Stimulated activated naive CD4-positive, alpha-beta T cell treated with Interleukin-2 at 50 U/mL for 16 hours (primary cell): ENCODE data around the gene TPP1.

Experiments used
- DNase-seq: peaks from one replicate; lab custom pipeline; 2025; lab: John Stamatoyannopoulos, UW

The TPP1 gene

DNA sequence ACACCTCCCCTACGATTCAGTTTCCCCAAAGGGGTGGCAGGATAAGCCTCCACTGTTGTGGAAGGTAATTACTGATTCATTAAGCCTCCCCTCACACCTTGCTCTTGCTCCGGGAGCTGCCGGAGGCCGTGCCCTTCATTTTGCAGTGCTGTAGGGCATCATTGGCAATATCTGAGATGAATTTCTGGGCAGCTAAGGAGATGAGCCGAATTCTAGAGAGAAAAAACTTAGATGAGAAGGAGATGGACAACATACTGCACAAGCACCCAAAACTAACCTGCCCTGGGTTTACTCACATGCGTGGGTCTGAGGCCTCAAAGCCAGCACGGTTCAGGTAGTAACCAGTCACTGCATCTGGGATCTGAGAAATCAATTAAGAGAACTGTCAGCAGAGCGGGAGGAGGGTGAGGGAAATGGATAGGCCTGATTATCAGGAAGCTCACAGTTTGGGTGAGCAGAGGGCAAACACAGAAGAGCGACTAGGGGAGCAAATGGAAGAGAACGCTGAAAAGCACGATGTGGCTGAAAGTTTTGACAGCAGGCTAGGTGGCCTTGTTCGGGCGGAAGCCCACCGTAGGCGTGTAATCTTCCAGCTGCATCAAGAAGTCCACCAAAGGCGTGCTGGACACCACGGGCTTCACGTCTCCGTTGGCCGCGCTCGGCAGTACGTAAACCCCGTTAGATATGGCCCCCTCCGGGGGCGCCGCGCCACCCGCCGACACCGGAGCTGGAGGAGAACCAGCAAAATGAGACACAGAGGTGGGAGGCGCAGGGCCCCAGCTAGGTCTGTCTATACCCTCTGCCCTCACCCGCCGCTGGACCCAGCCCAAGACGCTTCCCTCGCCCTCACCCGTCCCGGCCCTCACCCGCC is 7.9 kb downstream of the TPP1 start:
- no peak for DNase-seq

DNA sequence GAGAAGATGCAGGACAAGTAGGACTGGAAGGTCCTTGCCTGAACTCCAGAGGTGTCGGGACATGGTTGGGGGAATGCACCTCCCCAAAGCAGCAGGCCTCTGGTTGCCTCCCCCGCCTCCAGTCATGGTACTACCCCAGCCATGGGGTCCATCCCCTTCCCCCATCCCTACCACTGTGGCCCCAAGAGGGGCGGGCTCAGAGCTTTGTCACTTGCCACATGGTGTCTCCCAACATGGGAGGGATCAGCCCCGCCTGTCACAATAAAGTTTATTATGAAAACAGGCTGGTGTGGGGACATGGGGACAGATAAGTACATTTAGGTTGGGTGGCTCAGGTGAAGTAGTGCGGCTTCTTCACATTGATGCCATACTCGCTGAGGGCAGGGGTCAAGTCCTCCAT is 8.6 kb downstream of the TPP1 start:
- DNase-seq, result no peak

DNA sequence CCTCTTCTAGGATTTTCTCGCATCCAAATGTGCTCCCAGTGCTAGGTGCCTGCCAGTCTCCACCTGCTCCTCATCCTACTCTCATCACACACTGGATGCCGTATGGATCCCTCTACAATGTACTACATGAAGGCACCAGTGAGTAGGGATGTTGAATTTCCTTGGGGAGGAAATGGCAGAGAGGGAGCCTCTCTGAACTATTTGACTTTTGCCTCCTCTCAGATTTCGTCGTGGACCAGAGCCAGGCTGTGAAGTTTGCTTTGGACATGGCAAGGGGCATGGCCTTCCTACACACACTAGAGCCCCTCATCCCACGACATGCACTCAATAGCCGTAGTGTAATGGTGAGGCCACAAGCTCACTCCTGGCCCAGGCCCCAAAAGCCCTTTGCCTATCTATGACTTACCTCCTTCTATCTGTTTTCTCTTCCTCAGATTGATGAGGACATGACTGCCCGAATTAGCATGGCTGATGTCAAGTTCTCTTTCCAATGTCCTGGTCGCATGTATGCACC is 9.7 kb downstream of the TPP1 start:
- no peak for DNase-seq

DNA sequence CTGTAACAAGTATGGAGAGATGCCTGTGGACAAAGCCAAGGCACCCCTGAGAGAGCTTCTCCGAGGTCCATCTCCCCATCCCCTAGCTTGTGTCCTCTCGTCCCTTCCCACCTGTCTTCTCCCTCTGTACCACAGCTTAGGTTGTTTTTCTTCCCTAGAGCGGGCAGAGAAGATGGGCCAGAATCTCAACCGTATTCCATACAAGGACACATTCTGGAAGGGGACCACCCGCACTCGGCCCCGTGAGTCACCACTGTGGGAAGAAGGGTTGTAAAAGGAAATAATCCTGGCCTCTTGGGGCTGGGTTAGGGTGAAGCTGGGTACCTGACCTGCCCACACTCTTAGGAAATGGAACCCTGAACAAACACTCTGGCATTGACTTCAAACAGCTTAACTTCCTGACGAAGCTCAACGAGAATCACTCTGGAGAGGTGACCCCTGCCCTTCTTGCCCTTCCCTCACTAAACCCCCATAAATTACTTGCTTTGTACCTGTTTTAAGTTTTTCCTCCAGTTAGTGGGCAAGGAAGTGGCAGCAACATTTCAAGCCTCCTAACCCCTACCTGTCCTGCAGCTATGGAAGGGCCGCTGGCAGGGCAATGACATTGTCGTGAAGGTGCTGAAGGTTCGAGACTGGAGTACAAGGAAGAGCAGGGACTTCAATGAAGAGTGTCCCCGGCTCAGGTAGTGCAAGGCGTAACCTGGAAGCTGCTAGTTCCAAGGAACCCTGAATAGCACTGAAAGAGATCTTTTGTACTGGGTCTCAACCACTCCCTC is 10.3 kb downstream of the TPP1 start:
- DNase-seq, result no peak

DNA sequence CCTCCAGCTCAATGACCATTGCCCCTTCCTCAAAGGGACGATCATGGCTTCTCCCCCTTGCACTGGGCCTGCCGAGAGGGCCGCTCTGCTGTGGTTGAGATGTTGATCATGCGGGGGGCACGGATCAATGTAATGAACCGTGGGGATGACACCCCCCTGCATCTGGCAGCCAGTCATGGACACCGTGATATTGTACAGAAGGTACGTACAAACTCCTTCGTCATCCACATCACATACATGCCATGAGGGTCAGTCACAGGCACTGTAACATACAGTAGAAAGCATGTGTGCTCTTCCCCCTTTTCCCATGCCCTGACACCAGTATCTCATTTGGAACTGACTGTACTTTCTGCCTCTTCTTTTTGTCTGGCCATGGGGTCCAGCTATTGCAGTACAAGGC is 11.2 kb downstream of the TPP1 start:
- no peak for DNase-seq

DNA sequence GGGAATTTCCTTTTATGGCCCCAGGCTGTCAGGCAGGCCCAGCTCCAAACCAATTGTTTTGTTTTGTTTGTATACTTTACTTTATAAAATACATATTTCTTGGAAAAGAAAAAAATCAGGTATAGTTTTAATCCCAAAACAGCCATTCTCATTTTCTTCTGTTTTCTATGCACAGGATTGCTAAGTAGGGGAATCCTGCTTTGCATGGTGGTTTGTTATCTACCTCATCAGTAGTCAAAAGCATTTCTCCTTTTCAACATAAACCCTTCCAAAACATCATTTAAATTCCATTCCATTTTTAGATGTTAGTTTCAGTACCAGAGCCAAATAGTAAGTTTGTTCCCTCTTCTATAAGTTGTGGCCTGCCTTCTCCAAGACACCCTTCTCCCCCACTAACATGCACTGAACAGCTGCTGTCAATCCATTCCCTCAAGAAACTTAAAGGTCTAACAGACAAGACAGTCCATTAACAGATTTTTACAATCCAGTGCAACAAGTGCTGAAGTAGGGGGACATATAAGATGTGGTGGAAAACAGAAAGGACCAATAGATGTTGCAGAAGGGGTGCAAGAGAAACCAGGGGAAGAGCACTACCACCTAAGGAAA is 11.9 kb downstream of the TPP1 start:
- DNase-seq, result no peak

DNA sequence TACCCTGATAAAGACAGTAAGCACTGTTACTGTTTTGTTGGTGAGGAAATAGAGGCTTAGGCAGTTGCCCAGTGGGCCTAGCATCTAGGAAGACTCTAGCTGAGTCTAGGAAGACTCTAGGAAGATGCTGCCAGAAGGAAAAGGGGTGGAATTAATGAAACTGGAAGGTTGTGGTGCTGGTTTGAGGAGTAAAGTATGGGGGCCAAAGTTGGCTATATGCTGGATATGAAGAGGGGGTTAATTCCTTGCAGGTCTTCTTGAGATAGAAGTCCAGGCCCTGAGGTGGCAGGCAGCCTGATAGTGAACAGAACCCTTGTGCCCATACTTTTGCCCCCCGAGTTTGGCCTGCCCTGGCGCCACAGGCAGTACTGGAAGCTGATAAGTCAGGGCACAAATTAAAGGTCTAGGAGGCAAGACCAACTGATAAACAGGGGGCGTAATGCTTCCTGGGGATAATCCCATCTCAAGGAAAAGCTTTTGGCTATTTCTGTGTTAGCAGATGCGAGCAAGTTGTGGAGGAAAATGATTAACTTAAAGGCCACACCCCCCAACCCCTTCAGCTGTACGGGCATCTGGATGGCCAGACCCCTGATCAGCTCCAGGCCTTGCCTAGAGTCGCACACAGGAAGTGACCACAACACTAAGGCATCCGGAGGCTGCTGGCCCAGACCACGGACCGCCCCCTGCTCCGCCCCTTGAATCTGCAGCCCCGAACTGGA is 12.6 kb downstream of the TPP1 start:
- DNase-seq, result peak; percentile 11

DNA sequence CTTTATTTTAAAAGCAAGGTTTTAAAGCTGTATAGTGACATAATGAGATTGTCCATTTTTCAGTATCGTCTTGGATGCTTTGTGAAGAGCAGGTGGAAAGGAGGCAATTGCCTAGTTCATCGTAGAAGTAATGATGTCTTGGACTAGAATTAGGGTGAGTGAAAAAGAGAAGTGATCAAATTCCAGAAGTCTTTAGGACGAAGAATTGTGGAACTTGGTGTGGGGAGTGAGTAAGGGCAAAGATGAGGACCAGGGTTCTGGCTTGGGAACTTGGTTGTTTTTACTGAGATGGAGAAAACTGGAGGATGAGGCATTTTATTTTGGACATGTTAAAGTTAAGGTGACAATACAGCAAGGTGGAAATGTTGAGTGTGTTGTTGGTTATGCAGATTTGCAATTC is 14.4 kb downstream of the TPP1 start:
- DNase-seq, result no peak

DNA sequence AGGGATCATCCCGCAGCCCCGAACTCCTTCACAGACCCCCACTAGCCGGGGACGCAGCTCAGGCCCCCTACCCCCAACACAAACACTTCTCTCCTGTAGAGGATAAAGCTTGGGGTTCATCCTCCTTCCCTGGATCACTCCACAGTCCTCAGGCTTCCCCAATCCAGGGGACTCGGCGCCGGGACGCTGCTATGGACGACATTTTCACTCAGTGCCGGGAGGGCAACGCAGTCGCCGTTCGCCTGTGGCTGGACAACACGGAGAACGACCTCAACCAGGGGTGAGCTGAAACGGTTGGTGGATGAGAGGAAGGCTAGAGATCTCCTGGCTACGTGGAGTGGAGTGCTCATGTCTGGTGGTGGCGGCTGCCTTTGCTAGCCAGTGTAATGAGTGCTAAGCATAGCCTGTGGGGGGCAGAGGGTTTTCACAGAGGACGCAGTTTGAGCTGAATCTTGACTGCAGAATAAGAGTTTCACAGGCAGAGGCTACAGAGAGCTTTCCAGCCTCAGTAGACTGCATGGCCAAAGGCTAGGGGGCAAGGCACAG is 15.1 kb downstream of the TPP1 start:
- DNase-seq, result peak; percentile 42

DNA sequence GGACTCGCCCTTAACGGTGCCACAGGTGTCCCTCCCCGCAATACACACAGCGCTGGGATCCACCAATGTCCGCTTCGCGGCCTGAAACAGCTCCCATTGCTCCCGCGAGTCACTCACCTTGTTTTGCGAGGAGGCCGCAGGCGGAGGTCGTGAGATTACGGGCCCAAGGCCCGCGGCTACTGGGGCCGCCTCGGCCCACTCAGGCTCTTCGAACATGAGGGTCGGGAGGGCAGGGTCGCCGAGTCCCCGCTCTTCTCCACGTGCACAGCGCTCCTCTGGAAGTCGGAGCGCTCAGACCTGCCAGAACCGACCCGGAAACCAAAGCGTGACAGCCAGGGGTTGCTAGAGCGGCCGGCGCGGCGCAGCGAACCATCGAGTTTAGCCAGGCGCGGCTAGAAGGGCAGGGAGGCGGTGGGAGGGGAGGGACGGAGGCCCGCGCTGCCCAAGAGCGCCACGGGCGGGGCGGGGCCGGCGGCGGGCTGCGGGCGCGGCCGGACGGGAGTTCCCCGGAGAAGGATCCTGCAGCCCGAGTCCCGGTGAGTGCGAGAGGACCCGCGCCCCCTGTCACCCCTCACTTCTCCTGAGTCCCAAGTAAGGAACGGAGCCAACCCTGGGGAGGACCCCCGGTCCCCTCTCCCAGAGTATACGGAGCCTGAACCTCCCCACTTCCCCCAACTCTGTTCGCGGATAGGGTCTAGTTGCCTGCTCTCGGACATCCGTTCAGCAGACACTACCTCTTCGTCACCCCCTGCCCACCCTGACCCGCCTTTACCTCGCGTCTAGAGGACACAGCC is 15.7 kb downstream of the TPP1 start, which contains the start of the genes ILK and RRP8:
Gene ILK (plus strand): TSS at position 488 of the 794 bp plus-strand sequence. CDS start 498 bp downstream, outside the sequence.
Gene RRP8 (minus strand): TSS at position 330 of the 794 bp plus-strand sequence. CDS start 114 bp downstream, at position 216.
- DNase-seq, result peak; percentile 84

DNA sequence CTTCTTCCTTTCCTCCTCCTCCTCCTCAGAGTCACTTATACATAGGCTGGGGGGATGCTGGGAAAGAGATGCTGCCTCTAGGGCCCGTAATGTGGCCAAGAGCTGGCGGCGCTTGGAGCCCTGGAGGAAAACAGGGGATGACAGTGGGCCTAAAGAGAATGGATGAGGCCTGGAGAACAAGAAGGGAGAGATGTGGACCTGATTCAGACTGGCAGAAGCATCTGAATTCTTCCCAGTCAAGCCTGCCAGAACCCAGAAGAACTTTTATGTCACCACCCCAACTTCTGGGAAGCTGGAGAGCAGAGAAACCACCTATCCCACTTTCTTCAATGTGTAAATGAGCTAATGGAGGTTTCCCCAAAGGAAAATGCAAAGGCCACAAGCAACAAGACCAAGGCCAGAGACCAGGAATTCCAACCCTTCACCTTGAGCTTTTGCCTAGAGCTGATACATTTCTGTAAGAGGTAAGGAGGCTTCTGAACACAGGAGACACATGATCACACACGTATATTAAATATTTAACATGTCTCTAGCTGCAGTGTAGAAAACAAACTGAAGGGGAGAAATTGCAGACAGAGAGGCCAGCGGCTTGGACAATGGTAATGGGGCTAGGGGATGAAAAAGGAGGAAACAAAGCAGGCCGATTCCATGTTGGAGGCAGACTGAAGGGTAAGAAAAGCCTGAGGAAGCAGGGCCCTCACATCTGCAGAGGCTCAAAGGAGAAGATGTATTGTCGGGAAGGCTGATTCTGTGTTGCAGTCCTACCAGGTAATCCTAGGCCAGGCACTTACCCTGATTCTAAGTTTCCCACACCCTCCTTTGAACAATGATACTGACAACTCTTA is 16.9 kb downstream of the TPP1 start:
- no peak for DNase-seq

DNA sequence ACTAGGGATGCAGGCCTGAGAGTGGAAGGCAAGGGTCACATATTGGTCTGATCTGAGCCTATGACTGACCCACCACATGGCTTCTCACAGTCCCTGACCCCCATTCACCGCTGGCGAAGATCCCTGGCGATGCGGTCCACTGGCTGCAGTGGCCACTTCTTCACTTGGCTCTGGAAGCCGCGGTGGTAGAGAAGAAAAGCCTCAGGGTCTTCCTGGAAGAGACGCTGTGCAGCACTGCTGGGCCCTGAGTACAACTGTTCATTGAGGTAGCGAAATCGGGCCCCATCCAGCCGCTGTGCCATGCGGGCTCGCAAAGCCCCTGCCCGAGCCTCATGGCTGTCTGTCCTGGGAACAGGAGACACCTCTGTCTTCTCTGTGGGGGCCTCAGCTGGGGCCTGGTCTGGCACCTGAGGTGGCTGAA is 18.2 kb downstream of the TPP1 start:
- no peak for DNase-seq

DNA sequence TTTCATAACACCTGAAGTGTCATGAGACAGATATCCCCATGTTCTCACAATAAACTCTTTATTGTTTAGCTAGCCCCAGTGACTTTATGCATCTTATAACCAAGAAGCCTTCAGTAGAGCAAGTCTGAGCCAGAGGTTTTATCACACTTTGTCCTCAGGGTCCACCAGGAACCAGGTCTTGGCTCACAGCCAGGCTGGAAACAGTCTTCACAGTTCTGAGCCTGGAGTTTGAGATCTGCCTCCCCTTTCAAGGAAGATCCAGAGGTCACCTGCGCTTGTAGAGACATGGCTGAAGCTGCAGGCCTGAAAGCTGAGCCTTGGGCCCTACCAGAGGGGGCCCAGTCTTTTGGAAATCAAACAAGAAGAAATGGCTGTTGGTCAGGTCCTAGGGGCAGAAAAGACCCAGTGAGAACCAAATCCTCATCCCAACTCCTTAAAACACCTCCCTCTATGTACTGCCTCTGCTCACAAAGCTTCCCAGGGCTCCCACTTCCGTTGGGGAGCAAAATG is 19.3 kb downstream of the TPP1 start:
- no peak for DNase-seq

DNA sequence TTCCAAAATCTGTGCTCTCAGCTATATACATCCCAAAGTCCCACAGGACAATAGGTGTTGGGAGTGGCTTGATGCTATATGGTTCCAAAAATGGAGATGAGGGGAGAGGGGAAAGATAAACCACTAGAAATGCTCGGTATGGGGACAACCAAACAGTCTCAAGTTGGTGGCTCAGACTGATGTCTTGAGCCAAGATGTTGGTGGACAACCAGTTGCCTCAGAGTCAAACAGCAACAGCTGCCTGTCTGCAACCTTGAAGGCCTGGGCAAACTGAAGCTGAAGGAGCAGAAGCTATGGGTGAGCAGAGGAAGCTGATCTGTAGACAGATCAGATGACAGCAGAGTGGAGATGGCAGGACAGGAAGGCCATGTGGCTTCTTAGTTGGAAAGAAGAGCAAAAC is 19.8 kb downstream of the TPP1 start:
- no peak for DNase-seq

DNA sequence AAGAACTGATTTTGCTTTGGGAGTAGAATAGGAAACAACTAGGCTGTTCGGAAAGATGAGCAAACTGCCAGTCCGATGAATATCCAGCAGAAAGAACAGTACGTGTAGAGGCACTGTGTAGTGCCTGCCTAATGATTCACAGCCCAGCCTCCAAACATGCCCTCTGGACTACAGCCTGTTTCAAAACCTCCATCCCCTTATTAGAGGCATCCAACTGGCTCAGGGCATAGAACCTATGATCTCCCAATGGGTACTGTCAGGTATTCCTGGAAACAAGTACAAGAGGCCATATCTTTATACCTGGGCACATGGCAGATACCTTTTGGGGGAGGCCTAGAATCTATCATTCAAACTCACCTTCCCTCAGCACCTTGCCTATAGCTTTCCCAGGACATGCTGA is 20.7 kb downstream of the TPP1 start:
- DNase-seq, result no peak

DNA sequence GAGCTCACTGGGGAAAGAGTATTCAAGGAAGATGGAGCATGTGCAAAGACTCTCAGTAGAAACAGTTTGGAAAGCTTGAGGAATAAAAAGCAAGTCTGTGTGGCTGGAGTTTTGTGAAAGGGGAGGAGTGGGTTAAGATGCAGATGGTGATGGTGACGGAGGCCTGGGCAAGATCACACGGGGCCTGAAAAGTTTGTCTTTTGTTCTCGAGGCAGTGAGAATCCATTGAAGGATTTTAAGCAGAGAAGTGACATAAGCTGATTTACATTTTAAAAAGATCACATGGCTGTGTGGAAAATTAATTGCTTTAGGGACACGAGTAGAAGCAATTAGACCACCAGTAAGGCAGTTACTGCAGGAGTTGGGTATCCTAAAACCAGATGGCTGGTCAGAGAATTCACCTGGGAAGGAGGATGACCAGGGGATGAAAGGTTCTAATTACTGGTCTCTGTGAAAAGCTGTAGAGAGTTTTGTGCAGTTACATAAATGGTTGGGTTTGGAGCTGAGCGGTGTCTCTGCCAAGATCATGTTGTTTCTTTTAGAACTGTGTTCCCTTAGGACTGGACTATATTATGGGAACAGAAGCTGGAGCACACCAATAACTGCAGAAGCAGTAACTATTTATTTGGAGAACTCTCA is 22.9 kb downstream of the TPP1 start:
- no peak for DNase-seq

DNA sequence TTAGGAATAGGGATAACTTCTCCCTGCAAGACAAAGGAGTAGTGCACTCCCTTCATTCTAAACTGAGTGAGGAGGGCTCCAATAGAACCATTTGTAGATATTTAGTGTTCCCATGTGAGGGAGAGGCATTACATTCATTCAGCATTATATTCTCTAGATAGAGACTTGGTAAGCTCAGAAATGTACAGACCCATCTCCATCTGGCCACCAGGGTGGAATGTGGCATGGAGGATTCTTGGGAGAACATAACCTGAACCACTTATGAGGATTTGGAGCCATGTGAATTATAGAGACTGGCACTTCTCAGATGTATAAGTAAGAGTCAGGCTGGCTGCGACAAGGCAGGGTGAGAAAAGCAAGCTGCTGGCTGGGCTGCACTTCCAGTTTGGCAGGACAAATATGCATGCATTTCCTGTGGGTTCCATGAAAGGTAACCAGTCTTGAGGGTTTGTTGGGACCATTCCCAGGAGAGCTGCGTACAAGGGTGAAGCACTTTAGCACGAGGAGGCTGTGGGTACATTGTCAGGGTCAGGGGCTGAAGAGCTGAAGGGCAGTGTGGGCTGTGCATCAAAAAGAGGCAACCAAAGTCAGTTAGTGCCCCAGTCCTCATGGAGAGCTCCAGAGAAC is 25.0 kb downstream of the TPP1 start:
- no peak for DNase-seq

DNA sequence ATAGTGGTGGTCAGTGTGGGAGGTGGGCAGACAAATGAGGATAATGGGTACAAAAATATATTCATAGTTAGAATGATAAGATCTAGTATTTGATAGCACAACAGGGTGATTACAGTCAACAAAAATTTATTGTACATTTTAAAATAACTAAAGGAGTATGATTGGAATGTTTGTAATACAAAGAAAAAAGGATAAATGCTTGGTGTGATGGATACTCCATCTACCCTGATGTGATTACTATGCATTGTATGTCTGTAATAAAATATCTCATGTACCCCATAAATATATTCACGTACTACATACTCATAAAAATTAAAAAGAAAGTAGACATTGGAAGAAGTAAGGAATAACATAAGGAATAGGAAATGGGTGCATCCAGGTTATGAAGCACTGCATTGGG is 31.2 kb downstream of the TPP1 start:
- DNase-seq, result no peak
